AG09319 (cell line): Measurements from ENCODE around the gene ALG14.
A peak's percentile ranks its signal among the peaks of the same experiment; 100 is the strongest.

Source experiments
- DNase-seq: peaks from one replicate; pipeline ENCODE4 v3.0.0-alpha.2; 2010; ENCODE audit warnings: low read depth; ENCODE audit errors: extremely low read depth
- CTCF ChIP-seq: IDR thresholded peaks from 2 replicates; pipeline ENCODE4 v1.5.1; 2011; ENCODE audit warnings: low read depth, mild to moderate bottlenecking, inconsistent platforms, low read length, moderate library complexity

ALG14 gene

GRCh38 chr1:94953107-94953506, 119.6 kb downstream of the ALG14 start:
- DNase-seq, result no peak
- TF ChIP-seq CTCF, result no peak

- no peak for DNase-seq
Measured at GRCh38 chr1:94952539-94952938, 120.2 kb downstream of the ALG14 start.

GRCh38 chr1:94951509-94952208, 121.1 kb downstream of the ALG14 start:
- DNase-seq, result no peak
- TF ChIP-seq CTCF, result no peak

More at GRCh38 chr1:94952539-94952938, 120.2 kb downstream of the ALG14 start:
- TF ChIP-seq CTCF, result no peak

GRCh38 chr1:94951046-94951445, 121.7 kb downstream of the ALG14 start:
- no peak for TF ChIP-seq CTCF
- no peak for DNase-seq

GRCh38 chr1:94949681-94950661, 122.8 kb downstream of the ALG14 start:
- TF ChIP-seq CTCF, result no peak
- no peak for DNase-seq

- no peak for TF ChIP-seq CTCF
- peak; percentile 75 for DNase-seq
Measured at GRCh38 chr1:94947437-94947836, 125.3 kb downstream of the ALG14 start.

- TF ChIP-seq CTCF, result no peak
- DNase-seq, result no peak
Measured at GRCh38 chr1:94946886-94947285, 125.9 kb downstream of the ALG14 start.
